RWPE2 (cell line): Measurements from ENCODE around the gene COL9A2.
A peak's percentile ranks its signal among the peaks of the same experiment; 100 is the strongest.

ENCODE experiments used
- ATAC-seq: fragments of 200-7000 bp; cut with Tn5 transposase; 3 replicates; pipeline ENCODE4 v1.9.1; 2021; ENCODE audit warnings: low read depth
- DNase-seq: peaks from one replicate; pipeline ENCODE4 v3.0.0-alpha.2; 2020; ENCODE audit warnings: low spot score
- H3K27ac ChIP-seq: fragments of 450-650 bp; 2 replicates; pipeline ENCODE4 v1.5.1; 2017; ENCODE audit warnings: mild to moderate bottlenecking; ENCODE audit not compliant: poor library complexity, severe bottlenecking
- H3K27me3 ChIP-seq: fragments of 250-450 bp; sonication (Bioruptor Pico); 2 replicates; pipeline ENCODE4 v1.5.1; 2021; ENCODE audit warnings: mild to moderate bottlenecking, moderate library complexity; ENCODE audit not compliant: insufficient read depth, poor library complexity, severe bottlenecking
- H3K36me3 ChIP-seq: fragments of 250-450 bp; sonication (Bioruptor Pico); 2 replicates; pipeline ENCODE4 v1.5.1; 2020; ENCODE audit warnings: low read depth, mild to moderate bottlenecking, moderate library complexity
- H3K4me1 ChIP-seq: fragments of 250-450 bp; sonication (Bioruptor Pico); 2 replicates; pipeline ENCODE4 v1.5.1; 2021; ENCODE audit warnings: mild to moderate bottlenecking, moderate library complexity; ENCODE audit not compliant: insufficient read depth, poor library complexity, severe bottlenecking
- H3K4me3 ChIP-seq: fragments of 250-450 bp; sonication (Bioruptor Pico); 2 replicates; pipeline ENCODE4 v1.5.1; 2021; ENCODE audit warnings: mild to moderate bottlenecking, moderate library complexity; ENCODE audit not compliant: severe bottlenecking
- H3K9me3 ChIP-seq: fragments of 250-450 bp; sonication (Bioruptor Pico); 2 replicates; pipeline ENCODE4 v1.5.1; 2021; ENCODE audit warnings: mild to moderate bottlenecking, moderate library complexity; ENCODE audit not compliant: severe bottlenecking
- CTCF ChIP-seq: fragments of 450-650 bp; IDR thresholded peaks from one replicate; pipeline ENCODE4 v1.5.1; 2017; ENCODE audit warnings: mild to moderate bottlenecking, moderate library complexity; ENCODE audit not compliant: poor library complexity, severe bottlenecking

The COL9A2 gene

GRCh38 chr1:40266786-40267535 lies 50.1 kb downstream of the COL9A2 start:
- H3K27ac ChIP-seq: peak overlapping the region; percentile 28
- H3K4me3 ChIP-seq: no peak overlapping the region
- no peak for DNase-seq
- no peak for TF ChIP-seq CTCF
- no peaks in the 10 kb centered on the region for H3K9me3 ChIP-seq
- no peak for ATAC-seq
- peaks cover 7% of the 10 kb centered on the region for H3K4me1 ChIP-seq
- peaks cover 92% of the 10 kb centered on the region for H3K36me3 ChIP-seq
- H3K27me3 ChIP-seq: no peaks in the 10 kb centered on the region

GRCh38 chr1:40265919-40266318 lies 51.2 kb downstream of the COL9A2 start:
- H3K36me3 ChIP-seq: peaks cover 92% of the 10 kb centered on the region
- H3K27me3 ChIP-seq: no peaks in the 10 kb centered on the region
- no peak for TF ChIP-seq CTCF
- H3K27ac ChIP-seq: peak overlapping the region; percentile 28
- DNase-seq: no peak
- no peak for ATAC-seq
- no peak overlapping the region for H3K4me3 ChIP-seq
- peaks cover 7% of the 10 kb centered on the region for H3K4me1 ChIP-seq
- no peaks in the 10 kb centered on the region for H3K9me3 ChIP-seq

GRCh38 chr1:40265298-40265697 lies 51.8 kb downstream of the COL9A2 start:
- no peak for DNase-seq
- peaks cover 7% of the 10 kb centered on the region for H3K4me1 ChIP-seq
- no peaks in the 10 kb centered on the region for H3K27me3 ChIP-seq
- TF ChIP-seq CTCF: no peak
- ATAC-seq: no peak
- H3K27ac ChIP-seq: no peak overlapping the region
- no peak overlapping the region for H3K4me3 ChIP-seq
- H3K36me3 ChIP-seq: peaks cover 92% of the 10 kb centered on the region
- H3K9me3 ChIP-seq: no peaks in the 10 kb centered on the region

GRCh38 chr1:40264354-40264781 lies 52.7 kb downstream of the COL9A2 start:
- ATAC-seq (no peak), DNase-seq (no peak)
- H3K36me3 ChIP-seq: peaks cover 88% of the 10 kb centered on the region
- TF ChIP-seq CTCF: no peak
- H3K4me3 ChIP-seq: no peak overlapping the region
- H3K27ac ChIP-seq: no peak overlapping the region
- H3K4me1 ChIP-seq: peaks cover 7% of the 10 kb centered on the region
- H3K9me3 ChIP-seq: no peaks in the 10 kb centered on the region
- H3K27me3 ChIP-seq: no peaks in the 10 kb centered on the region

- Histone ChIP-seq H3K27me3 (no peaks in the 10 kb centered on the region), H3K9me3 (no peaks in the 10 kb centered on the region), H3K4me3 (peak overlapping the region; percentile 80), H3K4me1 (peaks cover 12% of the 10 kb centered on the region), H3K36me3 (peaks cover 40% of the 10 kb centered on the region), H3K27ac (peak overlapping the region; percentile 93)
- DNase-seq: no peak
- ATAC-seq: no peak
- no peak for TF ChIP-seq CTCF
Observed at GRCh38 chr1:40258445-40258769, 58.7 kb downstream of the COL9A2 start.
